ENCODE data around the gene LMNTD2.

LMNTD2 gene

GRCh38 chr11:567011-567628, 6.6 kb upstream of the LMNTD2 start:
- no peak for DNase-seq (ENCODE audit: low read depth in 2 of 2)

GRCh38 chr11:565921-566509, 5.5 kb upstream of the LMNTD2 start:
- DNase-seq (ENCODE audit: low read depth in 2 of 2) = no peak

GRCh38 chr11:563812-564578, 3.5 kb upstream of the LMNTD2 start:
- no peak for DNase-seq (ENCODE audit: low read depth in 2 of 2)

- DNase-seq (ENCODE audit: low read depth in 2 of 2) = no peak
Observed at GRCh38 chr11:563066-563811, 2.7 kb upstream of the LMNTD2 start.

- DNase-seq (ENCODE audit: low read depth in 2 of 2) = no peak
Observed at GRCh38 chr11:562046-562645, 1.6 kb upstream of the LMNTD2 start.

GRCh38 chr11:561148-562003, 838 bp upstream of the LMNTD2 start:
- DNase-seq (ENCODE audit: low read depth in 2 of 2) = no peak

- no peak for DNase-seq (ENCODE audit: low read depth in 2 of 2)
Observed at GRCh38 chr11:559712-560304, 730 bp downstream of the LMNTD2 start.

- no peak for DNase-seq (ENCODE audit: low read depth in 2 of 2)
Observed at GRCh38 chr11:559020-559620, 1.4 kb downstream of the LMNTD2 start.

- no peak for DNase-seq (ENCODE audit: low read depth in 2 of 2)
Observed at GRCh38 chr11:558503-558902, 2.0 kb downstream of the LMNTD2 start.

- DNase-seq (ENCODE audit: low read depth in 2 of 2) = no peak
Observed at GRCh38 chr11:557328-558132, 3.0 kb downstream of the LMNTD2 start.

- DNase-seq (ENCODE audit: low read depth in 2 of 2) = no peak
Observed at GRCh38 chr11:556662-557256, 3.8 kb downstream of the LMNTD2 start.

GRCh38 chr11:555780-556661, 4.5 kb downstream of the LMNTD2 start:
- DNase-seq (ENCODE audit: low read depth in 2 of 2) = no peak

- DNase-seq (ENCODE audit: low read depth in 2 of 2) = no peak
Observed at GRCh38 chr11:555227-555779, 5.2 kb downstream of the LMNTD2 start.

GRCh38 chr11:554428-555226, 5.9 kb downstream of the LMNTD2 start:
- peak in 1 of 2 experiments; percentile 60 for DNase-seq (ENCODE audit: low read depth in 2 of 2)

- no peak for DNase-seq (ENCODE audit: low read depth in 2 of 2)
Observed at GRCh38 chr11:553988-554340, 6.6 kb downstream of the LMNTD2 start.

- DNase-seq (ENCODE audit: low read depth in 2 of 2) = no peak
Observed at GRCh38 chr11:553083-553987, 7.2 kb downstream of the LMNTD2 start.

Data from stimulated activated CD4-positive, alpha-beta T cell treated with anti-CD3 and anti-CD28 coated beads, Interleukin-12 subunit alpha, Interleukin-12 subunit beta, amount 100 ng/mL, for 24 hours (primary cell).